OCI-LY7 (cell line): ENCODE measurements around the gene ISG15. TPM values are rescaled to one million over a fixed set of nuclear protein-coding genes. Genes with fewer than 3 reads are reported as not detected.

Experiments
- BruUV-seq: library from RNA; stranded (reverse); fragments of 400-500 nt; replicated peaks from 2 replicates; lab custom pipeline; 2021; lab: Mats Ljungman, UMichigan
- CTCF ChIA-PET: fragments of 300-600 bp; sonication (Branson Sonifier 250); formaldehyde crosslinking; loops from one replicate; lab custom pipeline; 2022; ENCODE audit warnings: antibody characterized with exemption; ENCODE audit not compliant: unreplicated experiment; lab: Charles Lee
- POLR2A ChIA-PET: fragments of 300-600 bp; sonication (Branson Sonifier 250); formaldehyde crosslinking; loops from one replicate; lab custom pipeline; 2022; ENCODE audit warnings: antibody characterized with exemption; lab: Charles Lee
- DNase-seq: peaks from one replicate; pipeline ENCODE4 v3.0.0-alpha.2; 2015; ENCODE audit warnings: low spot score
- H2AFZ ChIP-seq: fragments of 200-600 bp; sonication (generic), shearing (Covaris generic); 2 replicates; pipeline ENCODE4 v1.6.1; 2014; ENCODE audit warnings: mild to moderate bottlenecking, antibody characterized with exemption, low read length, moderate library complexity
- H3K27ac ChIP-seq: fragments of 200-600 bp; sonication (generic); 2 replicates; pipeline ENCODE4 v1.5.1; 2014; ENCODE audit warnings: mixed run types, low read depth, mild to moderate bottlenecking, moderate library complexity, low read length, inconsistent platforms; ENCODE audit not compliant: poor library complexity, severe bottlenecking
- H3K36me3 ChIP-seq: fragments of 200-600 bp; sonication (generic); 2 replicates; pipeline ENCODE4 v1.6.1; 2014; ENCODE audit warnings: mild to moderate bottlenecking, antibody characterized with exemption, low read length, moderate library complexity, mixed read lengths; ENCODE audit not compliant: insufficient read depth
- H3K4me1 ChIP-seq: fragments of 200-600 bp; sonication (generic); 2 replicates; pipeline ENCODE4 v1.5.1; 2014; ENCODE audit warnings: mild to moderate bottlenecking, low read length; ENCODE audit not compliant: insufficient read depth, poor library complexity, severe bottlenecking
- H3K4me2 ChIP-seq: fragments of 200-600 bp; sonication (generic); 2 replicates; pipeline ENCODE4 v1.6.1; 2014; ENCODE audit warnings: mild to moderate bottlenecking, low read length
- H3K4me3 ChIP-seq: fragments of 200-600 bp; sonication (generic); 2 replicates; pipeline ENCODE4 v1.5.1; 2014; ENCODE audit warnings: mild to moderate bottlenecking, low read depth, low read length; ENCODE audit not compliant: poor library complexity, severe bottlenecking
- H3K79me2 ChIP-seq: fragments of 200-600 bp; sonication (generic); 2 replicates; pipeline ENCODE4 v1.6.1; 2016; ENCODE audit warnings: low read depth, mild to moderate bottlenecking, low read length, moderate library complexity, mixed read lengths; ENCODE audit not compliant: insufficient read depth
- H3K9me2 ChIP-seq: fragments of 200-600 bp; sonication (generic); 2 replicates; pipeline ENCODE4 v1.6.1; 2016; ENCODE audit warnings: mild to moderate bottlenecking, low read length, mixed read lengths; ENCODE audit not compliant: insufficient read depth
- H3K9me3 ChIP-seq: fragments of 200-600 bp; sonication (generic); 2 replicates; pipeline ENCODE4 v1.6.1; 2014; ENCODE audit warnings: mild to moderate bottlenecking, mixed run types, low read length, mixed read lengths
- H4K20me1 ChIP-seq: fragments of 200-600 bp; sonication (generic); 2 replicates; pipeline ENCODE4 v1.6.1; 2014; ENCODE audit warnings: mild to moderate bottlenecking, antibody characterized with exemption, low read length, moderate library complexity, mixed read lengths; ENCODE audit not compliant: insufficient read depth
- EZH2phosphoT487 ChIP-seq: fragments of 200-600 bp; sonication (generic); IDR thresholded peaks from 2 replicates; pipeline ENCODE4 v1.6.1; 2018; ENCODE audit warnings: low read depth, borderline replicate concordance, mild to moderate bottlenecking, mixed run types, antibody characterized with exemption, low read length, moderate library complexity, mixed read lengths
- intact Hi-C: fragments of 100-400 bp; cut with micrococcal nuclease; formaldehyde crosslinking; loops from one replicate; pipeline ENCODE4 v1.10.0; 2022; ENCODE audit not compliant: unreplicated experiment
- total RNA-seq, 2 experiments: library from RNA; depleted of rRNA in 1 of 2; stranded (reverse); fragments of >200 nt in 1 of 2; shearing (Covaris generic) in 1 of 2; gene quantifications; 2 replicates each; pipeline ENCODE4 v1.2.3, GENCODE V29; 2014 to 2022
- TF ChIP-seq, protein P1 (sequence below): fragments of 200-600 bp; sonication (generic); conservative IDR thresholded peaks from 2 replicates; pipeline ENCODE4 v1.5.1; 2014; ENCODE audit warnings: mild to moderate bottlenecking, antibody characterized with exemption, low read length, moderate library complexity, mixed read lengths

Gene ISG15
- total RNA-seq, 2 experiments from 2014 or later: 65.4 to 110 TPM

DNA sequence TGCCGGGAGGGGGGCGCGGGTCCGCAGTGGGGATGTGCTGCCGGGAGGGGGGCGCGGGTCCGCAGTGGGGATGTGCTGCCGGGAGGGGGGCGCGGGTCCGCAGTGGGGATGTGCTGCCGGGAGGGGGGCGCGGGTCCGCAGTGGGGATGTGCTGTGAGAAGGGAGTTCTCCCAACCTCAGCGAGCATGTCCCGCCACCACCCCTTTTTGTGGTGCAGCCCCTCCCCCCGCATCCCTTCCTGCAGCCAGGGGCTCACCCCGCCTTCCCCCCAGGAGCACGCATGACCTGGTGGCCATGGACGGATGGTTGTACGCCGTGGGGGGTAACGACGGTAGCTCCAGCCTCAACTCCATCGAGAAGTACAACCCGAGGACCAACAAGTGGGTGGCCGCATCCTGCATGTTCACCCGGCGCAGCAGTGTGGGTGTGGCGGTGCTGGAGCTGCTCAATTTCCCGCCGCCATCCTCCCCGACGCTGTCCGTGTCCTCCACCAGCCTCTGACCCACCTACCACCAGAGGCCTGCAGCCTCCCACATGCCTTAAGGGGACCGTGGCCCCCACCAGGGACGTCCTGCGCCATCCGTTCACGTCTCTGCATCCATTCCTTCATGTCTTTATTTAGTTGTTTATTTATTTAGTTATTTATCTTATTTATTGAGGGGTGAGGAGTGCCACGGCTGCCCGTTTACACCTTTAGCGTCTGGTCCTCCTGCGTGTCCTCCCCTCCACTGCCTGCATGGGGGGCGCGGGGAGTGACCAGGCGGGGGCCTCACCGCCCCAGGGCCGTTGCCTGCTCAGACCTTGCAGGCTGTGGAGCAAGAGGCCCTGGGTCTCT lies 48.4 kb upstream of the ISG15 start:
- Histone ChIP-seq H3K9me3 (no peaks in the 10 kb centered on the region), H3K27ac (no peak overlapping the region), H2AFZ (no peak overlapping the region), H3K9me2 (no peaks in the 10 kb centered on the region), H4K20me1 (no peaks in the 10 kb centered on the region), H3K4me3 (no peak overlapping the region), H3K79me2 (no peaks in the 10 kb centered on the region), H3K36me3 (no peaks in the 10 kb centered on the region), H3K4me1 (peaks cover 6% of the 10 kb centered on the region), H3K4me2 (no peak overlapping the region)
- intact Hi-C loops: no loop called here
- BruUV-seq: no TSS peak
- ChIA-PET POLR2A (no interaction called here), CTCF (no interaction called here)
- no peak for TF ChIP-seq EZH2phosphoT487
- TF ChIP-seq, protein P1, sequence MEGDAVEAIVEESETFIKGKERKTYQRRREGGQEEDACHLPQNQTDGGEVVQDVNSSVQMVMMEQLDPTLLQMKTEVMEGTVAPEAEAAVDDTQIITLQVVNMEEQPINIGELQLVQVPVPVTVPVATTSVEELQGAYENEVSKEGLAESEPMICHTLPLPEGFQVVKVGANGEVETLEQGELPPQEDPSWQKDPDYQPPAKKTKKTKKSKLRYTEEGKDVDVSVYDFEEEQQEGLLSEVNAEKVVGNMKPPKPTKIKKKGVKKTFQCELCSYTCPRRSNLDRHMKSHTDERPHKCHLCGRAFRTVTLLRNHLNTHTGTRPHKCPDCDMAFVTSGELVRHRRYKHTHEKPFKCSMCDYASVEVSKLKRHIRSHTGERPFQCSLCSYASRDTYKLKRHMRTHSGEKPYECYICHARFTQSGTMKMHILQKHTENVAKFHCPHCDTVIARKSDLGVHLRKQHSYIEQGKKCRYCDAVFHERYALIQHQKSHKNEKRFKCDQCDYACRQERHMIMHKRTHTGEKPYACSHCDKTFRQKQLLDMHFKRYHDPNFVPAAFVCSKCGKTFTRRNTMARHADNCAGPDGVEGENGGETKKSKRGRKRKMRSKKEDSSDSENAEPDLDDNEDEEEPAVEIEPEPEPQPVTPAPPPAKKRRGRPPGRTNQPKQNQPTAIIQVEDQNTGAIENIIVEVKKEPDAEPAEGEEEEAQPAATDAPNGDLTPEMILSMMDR: no peak
- DNase-seq: no peak

DNA sequence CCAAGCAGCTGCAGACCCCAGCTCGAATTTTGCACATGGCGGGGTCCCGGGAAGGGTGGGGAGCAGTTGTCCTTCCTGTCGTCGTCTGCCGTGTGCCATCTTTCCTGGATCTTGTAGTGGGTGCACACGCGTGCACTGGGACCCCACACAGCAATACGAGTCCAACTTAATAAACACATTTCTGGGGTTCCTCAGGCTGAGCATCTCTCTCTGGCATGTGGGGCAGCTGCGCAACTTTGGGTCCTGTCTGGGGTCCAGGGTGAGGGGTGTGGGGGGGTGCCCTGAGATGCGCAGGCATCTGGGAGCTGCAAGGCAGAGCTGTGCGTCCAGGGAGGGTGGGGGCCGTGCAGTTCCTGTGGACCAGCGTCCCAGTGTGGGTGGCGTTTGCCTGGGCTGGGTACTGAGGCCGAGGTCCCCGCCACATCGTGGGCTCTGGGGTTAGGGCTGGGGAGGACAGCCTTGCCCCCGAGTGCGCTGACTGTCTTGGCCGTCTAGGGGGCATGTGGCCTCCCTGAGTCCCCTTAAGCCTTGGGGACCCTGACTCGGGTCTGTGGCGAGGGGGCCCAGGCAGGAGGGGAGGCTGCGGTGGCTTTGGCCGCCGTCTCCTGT lies 47.7 kb upstream of the ISG15 start:
- no peak overlapping the region for H2AFZ ChIP-seq
- ChIA-PET POLR2A (no interaction called here), CTCF (no interaction called here)
- no peak overlapping the region for H3K4me2 ChIP-seq
- no peak overlapping the region for H3K4me3 ChIP-seq
- no peak overlapping the region for H3K27ac ChIP-seq
- no peaks in the 10 kb centered on the region for H3K79me2 ChIP-seq
- no peaks in the 10 kb centered on the region for H3K9me2 ChIP-seq
- no peak for DNase-seq
- H3K36me3 ChIP-seq: no peaks in the 10 kb centered on the region
- TF ChIP-seq, protein P1: no peak
- TF ChIP-seq EZH2phosphoT487: no peak
- peaks cover 6% of the 10 kb centered on the region for H3K4me1 ChIP-seq
- no peaks in the 10 kb centered on the region for H4K20me1 ChIP-seq
- no peaks in the 10 kb centered on the region for H3K9me3 ChIP-seq
- intact Hi-C loops: no loop called here
- no TSS peak for BruUV-seq

DNA sequence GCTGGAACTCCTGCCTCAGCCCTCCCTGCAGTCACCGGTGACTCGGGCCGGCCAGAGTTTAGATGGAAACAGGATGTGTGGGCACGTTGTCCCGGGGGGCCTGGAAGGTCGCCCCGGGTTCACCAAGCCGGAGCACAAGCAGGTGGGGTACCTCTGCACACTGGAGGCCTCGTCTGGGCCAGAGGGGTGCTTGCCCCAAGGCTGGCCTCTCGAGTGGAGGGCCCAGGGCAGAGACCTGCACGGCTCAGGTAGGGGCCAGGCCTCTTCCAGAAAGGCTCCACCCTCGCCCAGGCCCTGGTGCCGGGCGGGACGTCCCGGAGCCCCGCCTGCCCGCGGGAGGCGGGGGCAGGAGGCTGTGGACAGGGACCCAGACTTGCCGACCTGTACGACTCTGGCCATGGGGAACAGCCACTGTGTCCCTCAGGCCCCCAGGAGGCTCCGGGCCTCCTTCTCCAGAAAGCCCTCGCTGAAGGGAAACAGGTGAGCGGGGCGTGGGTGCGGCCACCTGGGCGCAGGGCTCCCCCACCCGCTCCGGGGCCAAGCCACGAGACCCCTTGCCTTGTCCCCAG lies 47.1 kb upstream of the ISG15 start, which contains the start of gene PLEKHN1:
TSS of gene PLEKHN1 (plus strand) at position 348 of the 569 bp plus-strand sequence. CDS start at position 398, 50 bp downstream.
- no peaks in the 10 kb centered on the region for H4K20me1 ChIP-seq
- no peaks in the 10 kb centered on the region for H3K79me2 ChIP-seq
- H3K27ac ChIP-seq: no peak within 1 kb of the TSS
- no peaks in the 10 kb centered on the region for H3K9me2 ChIP-seq
- H3K4me2 ChIP-seq: peak within 1 kb of the TSS; percentile 57; the same call in 1 of the 2 replicates
- no TSS peak for BruUV-seq
- peaks cover 4% of the 10 kb centered on the region for H3K4me1 ChIP-seq
- H3K9me3 ChIP-seq: no peaks in the 10 kb centered on the region
- intact Hi-C loops: no loop called here
- H3K4me3 ChIP-seq: peak within 1 kb of the TSS; percentile 22
- H2AFZ ChIP-seq: no peak within 1 kb of the TSS
- ChIA-PET POLR2A (no interaction called here), CTCF (no interaction called here)
- no peaks in the 10 kb centered on the region for H3K36me3 ChIP-seq
- TF ChIP-seq, protein P1: no peak
- TF ChIP-seq EZH2phosphoT487: no peak
- no peak for DNase-seq
